A549 (cell line): Measurements from ENCODE around the gene DCXR. TPM values are rescaled to one million over a fixed set of nuclear protein-coding genes. Genes with fewer than 3 reads are reported as not detected.
A peak's percentile ranks its signal among the peaks of the same experiment; 100 is the strongest.

Source experiments
- ATAC-seq, 2 experiments: fragments of 200-7000 bp in 1 of 2; fragments of >200 bp in 1 of 2; cut with Nextera tagmentation in 1 of 2; cut with Tn5 transposase in 1 of 2; 3 replicates each; pipeline versions ENCODE4 v1.8.0 to v1.9.1; 2018 to 2020; ENCODE audit warnings: mild to moderate bottlenecking in 1 of 2, moderate library complexity in 1 of 2
- CTCF ChIA-PET: fragments of 300-600 bp; sonication (Branson Sonifier 250); formaldehyde crosslinking; extraction: SDS; loops from one replicate; lab custom pipeline; 2021; ENCODE audit warnings: antibody characterized with exemption, inconsistent platforms; lab: Yijun Ruan, JAX
- POLR2A ChIA-PET: fragments of 350-600 bp; formaldehyde crosslinking; extraction: SDS; loops from one replicate; lab custom pipeline; 2021; ENCODE audit warnings: antibody characterized with exemption, inconsistent platforms; lab: Yijun Ruan, JAX
- DNase-seq, 2 experiments: peaks; one replicate each; pipeline versions ENCODE4 v3.0.0 to v3.0.0-alpha.2; 2011 to 2016; ENCODE audit warnings: low read depth in 1 of 2, low spot score in 1 of 2
- FAIRE-seq: peaks from 2 replicates; lab custom pipeline; 2011; peaks lifted over from hg19 to GRCh38; lab: Jason Lieb, UNC
- H3K27ac ChIP-seq, 2 experiments: fragments of >200 bp; sonication (Bioruptor Twin); formaldehyde crosslinking; 3 replicates each; pipeline ENCODE4 v1.5.1; 2016 to 2017
- H3K4me1 ChIP-seq: fragments of >200 bp; sonication (Bioruptor Twin); formaldehyde crosslinking; 3 replicates; pipeline ENCODE4 v1.6.1; 2016
- H3K4me2 ChIP-seq: fragments of >200 bp; sonication (Bioruptor Twin); formaldehyde crosslinking; 3 replicates; pipeline ENCODE4 v1.6.1; 2016
- H3K4me3 ChIP-seq: fragments of >200 bp; sonication (Bioruptor Twin); formaldehyde crosslinking; 3 replicates; pipeline ENCODE4 v1.5.1; 2016
- H3K9me3 ChIP-seq: fragments of >200 bp; sonication (Bioruptor Twin); formaldehyde crosslinking; 3 replicates; pipeline ENCODE4 v1.6.1; 2016
- BHLHE40 ChIP-seq: IDR thresholded peaks from 2 replicates; pipeline ENCODE4 v1.6.1; 2012; ENCODE audit warnings: low read depth, low read length, inconsistent platforms
- CBX2 ChIP-seq: fragments of 200-600 bp; sonication (generic); IDR thresholded peaks from 2 replicates; pipeline ENCODE4 v1.6.1; 2016; ENCODE audit warnings: low read depth, mild to moderate bottlenecking, borderline replicate concordance
- CHD2 ChIP-seq: fragments of 150-350 bp; IDR thresholded peaks from 2 replicates; pipeline ENCODE4 v1.6.1; 2014; ENCODE audit warnings: low read length; ENCODE audit not compliant: partially characterized antibody
- CHD4 ChIP-seq: fragments of 200-600 bp; sonication (generic); IDR thresholded peaks from 2 replicates; pipeline ENCODE4 v1.6.1; 2016; ENCODE audit warnings: antibody characterized with exemption, mild to moderate bottlenecking, borderline replicate concordance
- EHF ChIP-seq: fragments of 250-450 bp; sonication (Bioruptor Pico); IDR thresholded peaks from 2 replicates; pipeline ENCODE4 v1.5.0; 2020; ENCODE audit warnings: mild to moderate bottlenecking
- ESRRA ChIP-seq: fragments of 150-350 bp; IDR thresholded peaks from 2 replicates; pipeline ENCODE4 v1.6.1; 2014; ENCODE audit warnings: mild to moderate bottlenecking, low read length, borderline replicate concordance
- FOSL2 ChIP-seq, 2 experiments: fragments of 450-650 bp in 1 of 2; fragments of >200 bp in 1 of 2; sonication (Bioruptor Twin) in 1 of 2; formaldehyde crosslinking; IDR thresholded peaks; 2 replicates each; pipeline versions ENCODE4 v1.5.0 to v1.6.1; 2016 to 2020; ENCODE audit warnings: mild to moderate bottlenecking in 1 of 2, moderate library complexity in 1 of 2
- GATA3 ChIP-seq: IDR thresholded peaks from 2 replicates; pipeline ENCODE4 v1.6.1; 2012; ENCODE audit warnings: borderline replicate concordance
- HDAC2 ChIP-seq: fragments of 200-600 bp; sonication (generic); IDR thresholded peaks from 2 replicates; pipeline ENCODE4 v1.6.1; 2016
- HOXA7 ChIP-seq: fragments of 250-450 bp; sonication (Bioruptor Pico); IDR thresholded peaks from 2 replicates; pipeline ENCODE4 v1.5.0; 2020; ENCODE audit warnings: mild to moderate bottlenecking, moderate library complexity
- HOXB13 ChIP-seq: fragments of 250-450 bp; sonication (Bioruptor Pico); IDR thresholded peaks from 2 replicates; pipeline ENCODE4 v1.5.0; 2020; ENCODE audit warnings: low read depth, mild to moderate bottlenecking, moderate library complexity
- JUNB ChIP-seq: fragments of >200 bp; sonication (Bioruptor Twin); formaldehyde crosslinking; IDR thresholded peaks from 2 replicates; pipeline ENCODE4 v1.6.1; 2016
- KDM1A ChIP-seq: fragments of 200-600 bp; sonication (generic); IDR thresholded peaks from 2 replicates; pipeline ENCODE4 v1.6.1; 2016; ENCODE audit warnings: low read depth, mild to moderate bottlenecking
- KDM5A ChIP-seq: fragments of 200-600 bp; sonication (generic); IDR thresholded peaks from 2 replicates; pipeline ENCODE4 v1.6.1; 2016; ENCODE audit warnings: antibody characterized with exemption, mild to moderate bottlenecking
- MAZ ChIP-seq: fragments of 150-350 bp; IDR thresholded peaks from 2 replicates; pipeline ENCODE4 v1.6.1; 2014; ENCODE audit warnings: antibody characterized with exemption, low read depth, low read length, borderline replicate concordance
- NFE2L2 ChIP-seq: fragments of 150-350 bp; conservative IDR thresholded peaks from 2 replicates; pipeline ENCODE4 v1.6.1; 2014; ENCODE audit warnings: low read length
- NR3C1 ChIP-seq: fragments of >200 bp; sonication (Bioruptor Twin); formaldehyde crosslinking; IDR thresholded peaks from 3 replicates; pipeline ENCODE4 v1.6.1; 2017
- PHF8 ChIP-seq: fragments of 200-600 bp; sonication (generic); IDR thresholded peaks from 2 replicates; pipeline ENCODE4 v1.6.1; 2016; ENCODE audit warnings: low read depth, mild to moderate bottlenecking, antibody characterized with exemption, moderate library complexity, borderline replicate concordance
- POLR2A ChIP-seq: IDR thresholded peaks from 2 replicates; pipeline ENCODE4 v1.6.1; 2012; ENCODE audit warnings: mild to moderate bottlenecking, low read length
- RAD21 ChIP-seq, 2 experiments: fragments of >200 bp in 1 of 2; sonication (Bioruptor Twin) in 1 of 2; formaldehyde crosslinking in 1 of 2; IDR thresholded peaks in 1 of 2; conservative IDR thresholded peaks in 1 of 2; 2 replicates in 1 of 2; 3 replicates in 1 of 2; pipeline ENCODE4 v1.6.1; 2012 to 2018; ENCODE audit warnings: inconsistent platforms in 1 of 2
- RARB ChIP-seq: fragments of 250-450 bp; sonication (Bioruptor Pico); IDR thresholded peaks from 2 replicates; pipeline ENCODE4 v1.8.0; 2021; ENCODE audit warnings: mild to moderate bottlenecking, moderate library complexity
- RFX5 ChIP-seq: fragments of 450-650 bp; IDR thresholded peaks from 2 replicates; pipeline ENCODE4 v1.7.1; 2014; ENCODE audit warnings: antibody characterized with exemption, mild to moderate bottlenecking, moderate library complexity
- SMC3 ChIP-seq: fragments of >200 bp; sonication (Bioruptor Twin); formaldehyde crosslinking; IDR thresholded peaks from 3 replicates; pipeline ENCODE4 v1.6.1; 2018; ENCODE audit warnings: inconsistent platforms
- TFCP2L1 ChIP-seq: fragments of 250-450 bp; sonication (Bioruptor Pico); IDR thresholded peaks from 2 replicates; pipeline ENCODE4 v1.5.0; 2021; ENCODE audit warnings: mild to moderate bottlenecking
- ZFP36 ChIP-seq: fragments of 450-650 bp; IDR thresholded peaks from 2 replicates; pipeline ENCODE4 v1.6.1; 2014; ENCODE audit warnings: borderline replicate concordance; ENCODE audit not compliant: partially characterized antibody
- WGBS: methylation state at CpG from one replicate; pipeline ENCODE4 v1.1.6; 2017; ENCODE audit errors: missing lambda C conversion rate; 5-methylcytosine and 5-hydroxymethylcytosine counted together
- polyA plus RNA-seq, 4 experiments: library from polyadenylated mRNA; depleted of rRNA in 3 of 4; stranded (reverse); fragments of >200 nt; fragmentation: RNase III in 1 of 4; extraction: RNeasy Plus Mini Kit Qiagen cat#74134 plus additional on column Dnase treatment in 1 of 4; gene quantifications; 2 replicates in 3 of 4; 3 replicates in 1 of 4; pipeline ENCODE4 v1.2.3, GENCODE V29; 2011 to 2017
- TF ChIP-seq, protein P1 (sequence below): fragments of >200 bp; sonication (Bioruptor Twin); formaldehyde crosslinking; IDR thresholded peaks from 3 replicates; pipeline ENCODE4 v1.6.1; 2016
- TF ChIP-seq, protein P2 (sequence below): fragments of 200-600 bp; sonication (generic); IDR thresholded peaks from 2 replicates; pipeline ENCODE4 v1.6.1; 2016; ENCODE audit warnings: antibody characterized with exemption, mild to moderate bottlenecking, moderate library complexity
- TF ChIP-seq, protein P3 (sequence below): IDR thresholded peaks from 2 replicates; pipeline ENCODE4 v1.6.1; 2012; ENCODE audit warnings: low read depth, borderline replicate concordance
- TF ChIP-seq, protein P4 (sequence below): fragments of 250-450 bp; sonication (Bioruptor Pico); IDR thresholded peaks from 2 replicates; pipeline ENCODE4 v1.5.0; 2020; ENCODE audit warnings: low read depth, mild to moderate bottlenecking, moderate library complexity
- TF ChIP-seq, protein P5 (sequence below): IDR thresholded peaks from 2 replicates; pipeline ENCODE4 v1.6.1; 2012
- TF ChIP-seq, protein P6 (sequence below): fragments of >200 bp; sonication (Bioruptor Twin); formaldehyde crosslinking; IDR thresholded peaks from 3 replicates; pipeline ENCODE4 v1.5.1; 2016

Gene DCXR
- polyA plus RNA-seq, 2 of the 4 experiments (the other 2 are of a cell fraction), result 39.3 to 70.7 TPM

DNA sequence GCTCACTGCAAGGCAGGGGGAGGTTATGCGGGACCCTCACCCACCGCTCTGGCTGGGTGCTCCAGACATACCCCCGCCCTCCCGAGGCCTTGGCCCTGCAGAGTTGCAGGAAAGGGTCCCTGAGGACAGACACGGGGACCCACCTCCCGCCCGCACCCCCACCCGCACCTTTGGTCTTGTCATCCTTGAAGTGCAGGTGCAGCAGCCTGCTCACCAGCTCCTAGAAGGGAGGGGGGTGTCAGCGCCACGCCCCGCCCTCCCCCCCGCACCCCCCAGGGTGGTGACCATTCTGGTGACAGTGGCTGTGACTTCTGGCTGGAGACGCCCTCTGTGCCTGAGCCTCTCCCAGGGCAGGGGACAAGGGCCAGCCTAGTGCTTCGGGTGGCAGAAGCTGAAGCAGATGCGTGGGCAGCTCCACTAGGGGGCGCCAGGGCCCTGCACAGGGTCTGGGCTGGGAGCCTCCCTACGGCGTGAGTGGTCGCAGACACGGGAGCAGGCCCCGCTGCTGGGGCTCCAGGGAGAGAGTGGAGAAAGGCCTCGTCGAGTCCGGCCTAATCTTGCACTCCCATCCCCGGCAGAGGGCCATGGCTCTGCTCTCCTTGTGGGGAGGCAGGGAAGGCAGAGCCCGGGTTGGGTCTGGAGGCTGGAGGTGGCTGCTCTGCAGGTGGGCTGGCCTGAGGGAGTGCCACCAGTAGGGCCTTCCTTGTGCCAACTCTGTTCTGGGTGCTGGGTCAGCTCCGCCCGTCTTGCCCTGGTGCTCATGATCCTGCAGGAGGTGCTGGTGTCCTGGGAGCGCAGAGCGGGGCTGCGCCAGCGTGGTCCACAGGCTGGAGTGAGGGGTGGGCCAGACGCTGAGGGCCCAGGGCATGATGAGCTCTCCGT lies 17.6 kb downstream of the DCXR start:
- ChIA-PET POLR2A (interaction anchor here (0.7 to 3.9 kb wide), 5 partner anchors 18 to 79 kb away, joined by 3 to 38 read pairs (median 5); partner anchors contain the start of genes ASPSCR1 and DCXR), CTCF (interaction anchor here (0.5 to 33.2 kb wide), 41 partner anchors 10 to 327 kb away, joined by 3 to 794 read pairs (median 5); partner anchors contain the start of genes ASPSCR1, DCXR, MAFG and MYADML2)
- no peak for TF ChIP-seq NFE2L2
- TF ChIP-seq, protein P1, sequence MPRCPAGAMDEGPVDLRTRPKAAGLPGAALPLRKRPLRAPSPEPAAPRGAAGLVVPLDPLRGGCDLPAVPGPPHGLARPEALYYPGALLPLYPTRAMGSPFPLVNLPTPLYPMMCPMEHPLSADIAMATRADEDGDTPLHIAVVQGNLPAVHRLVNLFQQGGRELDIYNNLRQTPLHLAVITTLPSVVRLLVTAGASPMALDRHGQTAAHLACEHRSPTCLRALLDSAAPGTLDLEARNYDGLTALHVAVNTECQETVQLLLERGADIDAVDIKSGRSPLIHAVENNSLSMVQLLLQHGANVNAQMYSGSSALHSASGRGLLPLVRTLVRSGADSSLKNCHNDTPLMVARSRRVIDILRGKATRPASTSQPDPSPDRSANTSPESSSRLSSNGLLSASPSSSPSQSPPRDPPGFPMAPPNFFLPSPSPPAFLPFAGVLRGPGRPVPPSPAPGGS, result no peak
- no peak for TF ChIP-seq ESRRA
- no peak for TF ChIP-seq ZFP36
- TF ChIP-seq, protein P2, sequence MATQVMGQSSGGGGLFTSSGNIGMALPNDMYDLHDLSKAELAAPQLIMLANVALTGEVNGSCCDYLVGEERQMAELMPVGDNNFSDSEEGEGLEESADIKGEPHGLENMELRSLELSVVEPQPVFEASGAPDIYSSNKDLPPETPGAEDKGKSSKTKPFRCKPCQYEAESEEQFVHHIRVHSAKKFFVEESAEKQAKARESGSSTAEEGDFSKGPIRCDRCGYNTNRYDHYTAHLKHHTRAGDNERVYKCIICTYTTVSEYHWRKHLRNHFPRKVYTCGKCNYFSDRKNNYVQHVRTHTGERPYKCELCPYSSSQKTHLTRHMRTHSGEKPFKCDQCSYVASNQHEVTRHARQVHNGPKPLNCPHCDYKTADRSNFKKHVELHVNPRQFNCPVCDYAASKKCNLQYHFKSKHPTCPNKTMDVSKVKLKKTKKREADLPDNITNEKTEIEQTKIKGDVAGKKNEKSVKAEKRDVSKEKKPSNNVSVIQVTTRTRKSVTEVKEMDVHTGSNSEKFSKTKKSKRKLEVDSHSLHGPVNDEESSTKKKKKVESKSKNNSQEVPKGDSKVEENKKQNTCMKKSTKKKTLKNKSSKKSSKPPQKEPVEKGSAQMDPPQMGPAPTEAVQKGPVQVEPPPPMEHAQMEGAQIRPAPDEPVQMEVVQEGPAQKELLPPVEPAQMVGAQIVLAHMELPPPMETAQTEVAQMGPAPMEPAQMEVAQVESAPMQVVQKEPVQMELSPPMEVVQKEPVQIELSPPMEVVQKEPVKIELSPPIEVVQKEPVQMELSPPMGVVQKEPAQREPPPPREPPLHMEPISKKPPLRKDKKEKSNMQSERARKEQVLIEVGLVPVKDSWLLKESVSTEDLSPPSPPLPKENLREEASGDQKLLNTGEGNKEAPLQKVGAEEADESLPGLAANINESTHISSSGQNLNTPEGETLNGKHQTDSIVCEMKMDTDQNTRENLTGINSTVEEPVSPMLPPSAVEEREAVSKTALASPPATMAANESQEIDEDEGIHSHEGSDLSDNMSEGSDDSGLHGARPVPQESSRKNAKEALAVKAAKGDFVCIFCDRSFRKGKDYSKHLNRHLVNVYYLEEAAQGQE, result no peak
- TF ChIP-seq CBX2, result no peak
- no peak for TF ChIP-seq BHLHE40
- TF ChIP-seq NR3C1, result no peak
- peak; percentile 44 to 46; a peak in 3 of 5 replicates for TF ChIP-seq RAD21 (conservative IDR thresholded peaks at IDR 0.05 in 1 of 2, IDR thresholded peaks at IDR 0.05 in 1 of 2)
- TF ChIP-seq CHD2, result no peak
- no peak for TF ChIP-seq HOXA7 (CRISPR knock-in tag)
- TF ChIP-seq FOSL2 (IDR thresholded peaks at IDR 0.05), result no peak
- TF ChIP-seq FOSL2 (CRISPR knock-in tag; IDR thresholded peaks at IDR 0.05), result no peak
- 0 out of 2 replicates have a peak, but pooled peaks have one; percentile 11 for TF ChIP-seq GATA3
- TF ChIP-seq, protein P3, sequence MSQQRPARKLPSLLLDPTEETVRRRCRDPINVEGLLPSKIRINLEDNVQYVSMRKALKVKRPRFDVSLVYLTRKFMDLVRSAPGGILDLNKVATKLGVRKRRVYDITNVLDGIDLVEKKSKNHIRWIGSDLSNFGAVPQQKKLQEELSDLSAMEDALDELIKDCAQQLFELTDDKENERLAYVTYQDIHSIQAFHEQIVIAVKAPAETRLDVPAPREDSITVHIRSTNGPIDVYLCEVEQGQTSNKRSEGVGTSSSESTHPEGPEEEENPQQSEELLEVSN, result no peak
- TF ChIP-seq MAZ, result no peak
- TF ChIP-seq TFCP2L1, result no peak
- TF ChIP-seq HOXB13, result no peak
- TF ChIP-seq KDM1A, result no peak
- no peak for TF ChIP-seq CHD4
- TF ChIP-seq POLR2A, result no peak
- TF ChIP-seq, protein P4, sequence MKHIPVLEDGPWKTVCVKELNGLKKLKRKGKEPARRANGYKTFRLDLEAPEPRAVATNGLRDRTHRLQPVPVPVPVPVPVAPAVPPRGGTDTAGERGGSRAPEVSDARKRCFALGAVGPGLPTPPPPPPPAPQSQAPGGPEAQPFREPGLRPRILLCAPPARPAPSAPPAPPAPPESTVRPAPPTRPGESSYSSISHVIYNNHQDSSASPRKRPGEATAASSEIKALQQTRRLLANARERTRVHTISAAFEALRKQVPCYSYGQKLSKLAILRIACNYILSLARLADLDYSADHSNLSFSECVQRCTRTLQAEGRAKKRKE (CRISPR knock-in tag), result no peak
- no peak for TF ChIP-seq HDAC2
- no peak for TF ChIP-seq KDM5A
- no peak for TF ChIP-seq JUNB
- TF ChIP-seq, protein P5, sequence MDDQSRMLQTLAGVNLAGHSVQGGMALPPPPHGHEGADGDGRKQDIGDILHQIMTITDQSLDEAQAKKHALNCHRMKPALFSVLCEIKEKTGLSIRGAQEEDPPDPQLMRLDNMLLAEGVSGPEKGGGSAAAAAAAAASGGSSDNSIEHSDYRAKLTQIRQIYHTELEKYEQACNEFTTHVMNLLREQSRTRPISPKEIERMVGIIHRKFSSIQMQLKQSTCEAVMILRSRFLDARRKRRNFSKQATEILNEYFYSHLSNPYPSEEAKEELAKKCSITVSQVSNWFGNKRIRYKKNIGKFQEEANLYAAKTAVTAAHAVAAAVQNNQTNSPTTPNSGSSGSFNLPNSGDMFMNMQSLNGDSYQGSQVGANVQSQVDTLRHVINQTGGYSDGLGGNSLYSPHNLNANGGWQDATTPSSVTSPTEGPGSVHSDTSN, result no peak
- no peak for TF ChIP-seq EHF
- TF ChIP-seq RARB (CRISPR knock-in tag), result no peak
- no peak for TF ChIP-seq PHF8
- TF ChIP-seq SMC3, result peak; percentile 50
- no peak for TF ChIP-seq RFX5
- TF ChIP-seq, protein P6, sequence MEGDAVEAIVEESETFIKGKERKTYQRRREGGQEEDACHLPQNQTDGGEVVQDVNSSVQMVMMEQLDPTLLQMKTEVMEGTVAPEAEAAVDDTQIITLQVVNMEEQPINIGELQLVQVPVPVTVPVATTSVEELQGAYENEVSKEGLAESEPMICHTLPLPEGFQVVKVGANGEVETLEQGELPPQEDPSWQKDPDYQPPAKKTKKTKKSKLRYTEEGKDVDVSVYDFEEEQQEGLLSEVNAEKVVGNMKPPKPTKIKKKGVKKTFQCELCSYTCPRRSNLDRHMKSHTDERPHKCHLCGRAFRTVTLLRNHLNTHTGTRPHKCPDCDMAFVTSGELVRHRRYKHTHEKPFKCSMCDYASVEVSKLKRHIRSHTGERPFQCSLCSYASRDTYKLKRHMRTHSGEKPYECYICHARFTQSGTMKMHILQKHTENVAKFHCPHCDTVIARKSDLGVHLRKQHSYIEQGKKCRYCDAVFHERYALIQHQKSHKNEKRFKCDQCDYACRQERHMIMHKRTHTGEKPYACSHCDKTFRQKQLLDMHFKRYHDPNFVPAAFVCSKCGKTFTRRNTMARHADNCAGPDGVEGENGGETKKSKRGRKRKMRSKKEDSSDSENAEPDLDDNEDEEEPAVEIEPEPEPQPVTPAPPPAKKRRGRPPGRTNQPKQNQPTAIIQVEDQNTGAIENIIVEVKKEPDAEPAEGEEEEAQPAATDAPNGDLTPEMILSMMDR, result peak; percentile 85
- Histone ChIP-seq H3K27ac (peak overlapping the region in 1 of 2 experiments; percentile 44; a peak in 1 of 6 replicates), H3K4me2 (peak overlapping the region; percentile 9; the same call in 1 of the 3 replicates), H3K9me3 (no peaks in the 10 kb centered on the region), H3K4me1 (peaks cover 41% of the 10 kb centered on the region), H3K4me3 (no peak overlapping the region)
- FAIRE-seq (no peak), ATAC-seq (peak; percentile 5 to 21; a peak in 3 of 6 replicates), DNase-seq (peak; percentile 65 to 72)
- 60% methylated on average over 24 of the region's 34 CpGs for WGBS
